HG02623 (cell line): ENCODE measurements around the gene TMSB15B.
A peak's percentile ranks its signal among the peaks of the same experiment; 100 is the strongest.
"Not testable (repeated sequence)": the region's sequence is repeated elsewhere in the genome, so short reads cannot be mapped to it uniquely, and the experiment has no call there.

Experiments used
- ATAC-seq: cut with Tn5 transposase; IDR thresholded peaks from one replicate; pipeline ENCODE4 v1.9.1; 2021; ENCODE audit warnings: moderate library complexity; ENCODE audit not compliant: unreplicated experiment

Gene TMSB15B

GRCh38 chrX:103962411-103963278, at the start of gene TMSB15B:
TMSB15B (plus strand) TSS chrX:103962627.
- peak; percentile 99 for ATAC-seq

GRCh38 chrX:103913356-103914020, 48.9 kb upstream of the TMSB15B start:
- no peak for ATAC-seq

- peak; percentile 43 for ATAC-seq
Observed at GRCh38 chrX:103918050-103918449, 44.4 kb upstream of the TMSB15B start.

GRCh38 chrX:103918571-103919269, 43.7 kb upstream of the TMSB15B start:
- ATAC-seq, result peak; percentile 57

GRCh38 chrX:103919270-103919637, 43.2 kb upstream of the TMSB15B start:
- ATAC-seq, result peak; percentile 32

- ATAC-seq, result peak; percentile 37
Observed at GRCh38 chrX:103920515-103920914, 41.9 kb upstream of the TMSB15B start.

- peak; percentile 74 for ATAC-seq
Observed at GRCh38 chrX:103927030-103927429, 35.4 kb upstream of the TMSB15B start.

- ATAC-seq, result no peak
Observed at GRCh38 chrX:103927633-103928032, 34.8 kb upstream of the TMSB15B start.

GRCh38 chrX:103932133-103932532, 30.3 kb upstream of the TMSB15B start:
- ATAC-seq, result peak; percentile 85

- ATAC-seq, result not testable (repeated sequence)
Observed at GRCh38 chrX:103940257-103940656, 22.2 kb upstream of the TMSB15B start.

GRCh38 chrX:103941201-103941975, 21.0 kb upstream of the TMSB15B start:
- ATAC-seq, result peak; percentile 55

- no peak for ATAC-seq
Observed at GRCh38 chrX:103949506-103949905, 12.9 kb upstream of the TMSB15B start.

GRCh38 chrX:103953353-103953752, 9.1 kb upstream of the TMSB15B start:
- ATAC-seq, result no peak

- ATAC-seq, result no peak
Observed at GRCh38 chrX:103954259-103954658, 8.2 kb upstream of the TMSB15B start.

GRCh38 chrX:103960599-103960998, 1.8 kb upstream of the TMSB15B start:
- not testable (repeated sequence) for ATAC-seq

- not testable (repeated sequence) for ATAC-seq
Observed at GRCh38 chrX:103983508-103983907, 21.1 kb downstream of the TMSB15B start.

- ATAC-seq, result peak; percentile 78
Observed at GRCh38 chrX:103999234-103999633, 36.8 kb downstream of the TMSB15B start.

- ATAC-seq, result no peak
Observed at GRCh38 chrX:104008831-104009230, 46.4 kb downstream of the TMSB15B start.

- no peak for ATAC-seq
Observed at GRCh38 chrX:104013158-104013557, 50.7 kb downstream of the TMSB15B start.

- ATAC-seq, result no peak
Observed at GRCh38 chrX:104013606-104014005, 51.2 kb downstream of the TMSB15B start, which contains the start of gene H2BW1. H2BW1 (minus strand) TSS chrX:104013708; CDS start chrX:104013576, 132 bp downstream.

GRCh38 chrX:104015576-104015975, 53.1 kb downstream of the TMSB15B start:
- not testable (repeated sequence) for ATAC-seq
